GM12892 (cell line): ENCODE results near the gene RRAS2.

ENCODE experiments used
- POLR2AphosphoS5 ChIP-seq: IDR thresholded peaks from 2 replicates; pipeline ENCODE4 v1.6.1; 2011; ENCODE audit warnings: low read depth, low read length, control low read depth
- TAF1 ChIP-seq: IDR thresholded peaks from 2 replicates; pipeline ENCODE4 v1.6.1; 2011; ENCODE audit warnings: low read depth, mild to moderate bottlenecking, control low read depth, low read length, borderline replicate concordance

GRCh38 chr11:14240951-14241350 is 118.0 kb downstream of the RRAS2 start:
- TF ChIP-seq POLR2AphosphoS5 (no peak), TAF1 (no peak)
